A549 (cell line): ENCODE measurements around the gene FZD10. TPM values are rescaled to one million over a fixed set of nuclear protein-coding genes. Genes with fewer than 3 reads are reported as not detected.

Source experiments
- ATAC-seq, 2 experiments: fragments of 200-7000 bp in 1 of 2; fragments of >200 bp in 1 of 2; cut with Nextera tagmentation in 1 of 2; cut with Tn5 transposase in 1 of 2; 3 replicates each; pipeline versions ENCODE4 v1.8.0 to v1.9.1; 2018 to 2020; ENCODE audit warnings: mild to moderate bottlenecking in 1 of 2, moderate library complexity in 1 of 2
- CTCF ChIA-PET: fragments of 300-600 bp; sonication (Branson Sonifier 250); formaldehyde crosslinking; extraction: SDS; loops from one replicate; lab custom pipeline; 2021; ENCODE audit warnings: antibody characterized with exemption, inconsistent platforms; lab: Yijun Ruan, JAX
- POLR2A ChIA-PET: fragments of 350-600 bp; formaldehyde crosslinking; extraction: SDS; loops from one replicate; lab custom pipeline; 2021; ENCODE audit warnings: antibody characterized with exemption, inconsistent platforms; lab: Yijun Ruan, JAX
- DNase-seq, 2 experiments: peaks; one replicate each; pipeline versions ENCODE4 v3.0.0 to v3.0.0-alpha.2; 2011 to 2016; ENCODE audit warnings: low read depth in 1 of 2, low spot score in 1 of 2
- FAIRE-seq: peaks from 2 replicates; lab custom pipeline; 2011; peaks lifted over from hg19 to GRCh38; lab: Jason Lieb, UNC
- H3K27ac ChIP-seq, 2 experiments: fragments of >200 bp; sonication (Bioruptor Twin); formaldehyde crosslinking; 3 replicates each; pipeline ENCODE4 v1.5.1; 2016 to 2017
- H3K4me1 ChIP-seq: fragments of >200 bp; sonication (Bioruptor Twin); formaldehyde crosslinking; 3 replicates; pipeline ENCODE4 v1.6.1; 2016
- H3K4me2 ChIP-seq: fragments of >200 bp; sonication (Bioruptor Twin); formaldehyde crosslinking; 3 replicates; pipeline ENCODE4 v1.6.1; 2016
- H3K4me3 ChIP-seq: fragments of >200 bp; sonication (Bioruptor Twin); formaldehyde crosslinking; 3 replicates; pipeline ENCODE4 v1.5.1; 2016
- H3K9me3 ChIP-seq: fragments of >200 bp; sonication (Bioruptor Twin); formaldehyde crosslinking; 3 replicates; pipeline ENCODE4 v1.6.1; 2016
- ATOH8 ChIP-seq: fragments of 250-450 bp; sonication (Bioruptor Pico); IDR thresholded peaks from 2 replicates; pipeline ENCODE4 v1.5.0; 2020; ENCODE audit warnings: low read depth, mild to moderate bottlenecking, moderate library complexity
- BHLHE40 ChIP-seq: IDR thresholded peaks from 2 replicates; pipeline ENCODE4 v1.6.1; 2012; ENCODE audit warnings: low read depth, low read length, inconsistent platforms
- CBX2 ChIP-seq: fragments of 200-600 bp; sonication (generic); IDR thresholded peaks from 2 replicates; pipeline ENCODE4 v1.6.1; 2016; ENCODE audit warnings: low read depth, mild to moderate bottlenecking, borderline replicate concordance
- CEBPB ChIP-seq, 2 experiments: fragments of >200 bp in 1 of 2; sonication (Bioruptor Twin) in 1 of 2; formaldehyde crosslinking in 1 of 2; IDR thresholded peaks; 2 replicates each; pipeline ENCODE4 v1.6.1; 2012 to 2016
- CTCF ChIP-seq: fragments of >200 bp; sonication (Bioruptor Twin); formaldehyde crosslinking; IDR thresholded peaks from 3 replicates; pipeline ENCODE4 v1.5.1; 2016
- E2F6 ChIP-seq: IDR thresholded peaks from 2 replicates; pipeline ENCODE4 v1.6.1; 2012; ENCODE audit warnings: low read depth, borderline replicate concordance
- ELK1 ChIP-seq: fragments of 150-350 bp; IDR thresholded peaks from 2 replicates; pipeline ENCODE4 v1.6.1; 2014; ENCODE audit warnings: low read depth, mild to moderate bottlenecking, low read length
- ESRRA ChIP-seq: fragments of 150-350 bp; IDR thresholded peaks from 2 replicates; pipeline ENCODE4 v1.6.1; 2014; ENCODE audit warnings: mild to moderate bottlenecking, low read length, borderline replicate concordance
- GATA3 ChIP-seq: IDR thresholded peaks from 2 replicates; pipeline ENCODE4 v1.6.1; 2012; ENCODE audit warnings: borderline replicate concordance
- HEYL ChIP-seq: fragments of 250-450 bp; sonication (Bioruptor Pico); IDR thresholded peaks from 2 replicates; pipeline ENCODE4 v1.8.0; 2021; ENCODE audit warnings: mild to moderate bottlenecking, moderate library complexity
- HOXA7 ChIP-seq: fragments of 250-450 bp; sonication (Bioruptor Pico); IDR thresholded peaks from 2 replicates; pipeline ENCODE4 v1.5.0; 2020; ENCODE audit warnings: mild to moderate bottlenecking, moderate library complexity
- MYC ChIP-seq: IDR thresholded peaks from 2 replicates; pipeline ENCODE4 v1.6.1; 2012; ENCODE audit warnings: mild to moderate bottlenecking, inconsistent platforms, low read length, improper control_type of control experiment, borderline replicate concordance
- NFE2L2 ChIP-seq: fragments of 150-350 bp; conservative IDR thresholded peaks from 2 replicates; pipeline ENCODE4 v1.6.1; 2014; ENCODE audit warnings: low read length
- NPAS2 ChIP-seq: fragments of 250-450 bp; sonication (Bioruptor Pico); IDR thresholded peaks from 2 replicates; pipeline ENCODE4 v1.8.0; 2022; ENCODE audit warnings: mild to moderate bottlenecking, moderate library complexity, borderline replicate concordance
- PHF8 ChIP-seq: fragments of 200-600 bp; sonication (generic); IDR thresholded peaks from 2 replicates; pipeline ENCODE4 v1.6.1; 2016; ENCODE audit warnings: low read depth, mild to moderate bottlenecking, antibody characterized with exemption, moderate library complexity, borderline replicate concordance
- POLR2A ChIP-seq: IDR thresholded peaks from 2 replicates; pipeline ENCODE4 v1.6.1; 2012; ENCODE audit warnings: mild to moderate bottlenecking, low read length
- POLR2AphosphoS2 ChIP-seq: conservative IDR thresholded peaks from 2 replicates; pipeline ENCODE4 v1.6.1; 2012; ENCODE audit warnings: low read length, improper control_type of control experiment, inconsistent platforms
- RFX5 ChIP-seq: fragments of 450-650 bp; IDR thresholded peaks from 2 replicates; pipeline ENCODE4 v1.7.1; 2014; ENCODE audit warnings: antibody characterized with exemption, mild to moderate bottlenecking, moderate library complexity
- SREBF2 ChIP-seq: fragments of 450-650 bp; IDR thresholded peaks from 2 replicates; pipeline ENCODE4 v1.6.1; 2014; ENCODE audit warnings: mild to moderate bottlenecking, moderate library complexity
- ZSCAN20 ChIP-seq: fragments of 250-450 bp; sonication (Bioruptor Pico); IDR thresholded peaks from 2 replicates; pipeline ENCODE4 v1.8.0; 2022; ENCODE audit warnings: mild to moderate bottlenecking, moderate library complexity
- WGBS: methylation state at CpG from one replicate; pipeline ENCODE4 v1.1.6; 2017; ENCODE audit errors: missing lambda C conversion rate; 5-methylcytosine and 5-hydroxymethylcytosine counted together
- polyA minus RNA-seq: library from RNA; depleted of rRNA, polyadenylated mRNA; stranded (reverse); fragments of >200 nt; gene quantifications from 2 replicates; pipeline ENCODE4 v1.2.3, GENCODE V29; 2011; rRNA and poly(A)+ RNA removed
- polyA plus RNA-seq, 4 experiments: library from polyadenylated mRNA; depleted of rRNA in 3 of 4; stranded (reverse); fragments of >200 nt; fragmentation: RNase III in 1 of 4; extraction: RNeasy Plus Mini Kit Qiagen cat#74134 plus additional on column Dnase treatment in 1 of 4; gene quantifications; 2 replicates in 3 of 4; 3 replicates in 1 of 4; pipeline ENCODE4 v1.2.3, GENCODE V29; 2011 to 2017
- TF ChIP-seq, protein P1 (sequence below): fragments of 250-450 bp; sonication (Bioruptor Pico); IDR thresholded peaks from 2 replicates; pipeline ENCODE4 v1.5.0; 2021; ENCODE audit warnings: mild to moderate bottlenecking, moderate library complexity, borderline replicate concordance
- TF ChIP-seq, protein P2 (sequence below): IDR thresholded peaks from 2 replicates; pipeline ENCODE4 v1.6.1; 2012

The FZD10 gene, protein sequence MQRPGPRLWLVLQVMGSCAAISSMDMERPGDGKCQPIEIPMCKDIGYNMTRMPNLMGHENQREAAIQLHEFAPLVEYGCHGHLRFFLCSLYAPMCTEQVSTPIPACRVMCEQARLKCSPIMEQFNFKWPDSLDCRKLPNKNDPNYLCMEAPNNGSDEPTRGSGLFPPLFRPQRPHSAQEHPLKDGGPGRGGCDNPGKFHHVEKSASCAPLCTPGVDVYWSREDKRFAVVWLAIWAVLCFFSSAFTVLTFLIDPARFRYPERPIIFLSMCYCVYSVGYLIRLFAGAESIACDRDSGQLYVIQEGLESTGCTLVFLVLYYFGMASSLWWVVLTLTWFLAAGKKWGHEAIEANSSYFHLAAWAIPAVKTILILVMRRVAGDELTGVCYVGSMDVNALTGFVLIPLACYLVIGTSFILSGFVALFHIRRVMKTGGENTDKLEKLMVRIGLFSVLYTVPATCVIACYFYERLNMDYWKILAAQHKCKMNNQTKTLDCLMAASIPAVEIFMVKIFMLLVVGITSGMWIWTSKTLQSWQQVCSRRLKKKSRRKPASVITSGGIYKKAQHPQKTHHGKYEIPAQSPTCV
- polyA plus RNA-seq (2011; rRNA removed) (not detected in 2 replicates), polyA plus RNA-seq (2017; fragmentation: RNase III; extraction: RNeasy Plus Mini Kit Qiagen cat#74134 plus additional on column Dnase treatment) (not detected in 3 replicates), polyA minus RNA-seq (not detected in 2 replicates)
- polyA plus RNA-seq (2012; cell fraction: cytosol; rRNA removed) = not detected in 2 replicates
- 0.01 TPM in 1 of 2 replicates, not detected in the other for polyA plus RNA-seq (2012; cell fraction: nucleus; rRNA removed)

DNA sequence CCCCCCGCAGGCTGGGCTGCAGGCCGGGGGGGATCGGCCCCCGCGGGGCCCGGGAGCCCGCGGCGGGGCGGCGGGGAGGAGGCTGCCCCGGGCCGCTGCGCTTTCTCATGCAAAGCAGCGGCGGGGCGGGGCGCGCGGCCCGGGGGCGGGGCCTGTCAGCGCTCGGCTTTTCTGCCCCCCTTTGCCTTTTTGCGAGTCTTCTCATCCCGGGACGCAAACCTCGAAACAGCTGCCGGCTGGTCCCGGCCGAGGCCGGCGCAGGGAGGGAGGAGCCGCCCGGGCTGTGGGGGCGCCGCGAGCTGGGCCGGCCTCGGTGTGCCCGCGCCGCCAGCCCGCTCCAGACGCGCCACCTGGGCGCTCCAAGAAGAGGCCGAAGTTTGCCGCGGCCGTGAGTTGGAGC lies at the start of gene FZD10:
TSS of gene FZD10 (plus strand) at position 198 of the 400 bp plus-strand sequence. CDS start 479 bp downstream, outside the sequence.
- Histone ChIP-seq H3K4me1 (no peaks in the 10 kb centered on the region), H3K4me2 (no peak within 1 kb of the TSS), H3K4me3 (no peak within 1 kb of the TSS), H3K27ac (no peak within 1 kb of the TSS), H3K9me3 (no peaks in the 10 kb centered on the region)
- no peak for TF ChIP-seq RFX5
- WGBS = 87% methylated on average over 35 of the region's 51 CpGs
- FAIRE-seq = no peak
- ChIA-PET POLR2A (no interaction called here), CTCF (no interaction called here)
- no peak for DNase-seq
- ATAC-seq = no peak

DNA sequence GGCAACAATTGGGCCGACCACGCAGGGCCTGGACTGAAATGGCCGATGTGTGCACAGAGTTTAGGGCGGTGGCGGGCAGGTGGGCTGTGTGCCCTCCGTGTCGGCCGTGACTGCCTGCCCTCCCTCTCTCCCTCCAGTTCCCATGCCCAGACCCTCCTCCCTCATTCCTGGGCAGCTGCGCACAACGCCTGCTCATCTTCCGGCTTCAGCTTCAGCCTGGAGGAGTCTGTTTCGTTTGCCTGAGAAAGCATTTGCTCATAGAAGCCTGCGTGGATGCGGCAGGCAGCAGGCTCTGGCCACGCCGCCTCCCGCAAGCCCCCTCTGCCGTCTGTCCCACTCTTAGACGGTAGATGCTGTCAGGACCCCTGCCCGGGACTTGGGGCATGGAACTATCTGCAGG lies 47.3 kb upstream of the FZD10 start:
- no peak overlapping the region for H3K27ac ChIP-seq
- no peaks in the 10 kb centered on the region for H3K4me1 ChIP-seq
- H3K9me3 ChIP-seq = no peaks in the 10 kb centered on the region
- no peak overlapping the region for H3K4me3 ChIP-seq
- no peak overlapping the region for H3K4me2 ChIP-seq
- WGBS = 56% methylated on average over 19 of the region's 20 CpGs
- ATAC-seq (no peak), FAIRE-seq (no peak), DNase-seq (no peak)
- CTCF ChIA-PET = no interaction called here
- TF ChIP-seq, protein P1, sequence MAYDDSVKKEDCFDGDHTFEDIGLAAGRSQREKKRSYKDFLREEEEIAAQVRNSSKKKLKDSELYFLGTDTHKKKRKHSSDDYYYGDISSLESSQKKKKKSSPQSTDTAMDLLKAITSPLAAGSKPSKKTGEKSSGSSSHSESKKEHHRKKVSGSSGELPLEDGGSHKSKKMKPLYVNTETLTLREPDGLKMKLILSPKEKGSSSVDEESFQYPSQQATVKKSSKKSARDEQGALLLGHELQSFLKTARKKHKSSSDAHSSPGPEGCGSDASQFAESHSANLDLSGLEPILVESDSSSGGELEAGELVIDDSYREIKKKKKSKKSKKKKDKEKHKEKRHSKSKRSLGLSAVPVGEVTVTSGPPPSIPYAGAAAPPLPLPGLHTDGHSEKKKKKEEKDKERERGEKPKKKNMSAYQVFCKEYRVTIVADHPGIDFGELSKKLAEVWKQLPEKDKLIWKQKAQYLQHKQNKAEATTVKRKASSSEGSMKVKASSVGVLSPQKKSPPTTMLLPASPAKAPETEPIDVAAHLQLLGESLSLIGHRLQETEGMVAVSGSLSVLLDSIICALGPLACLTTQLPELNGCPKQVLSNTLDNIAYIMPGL (CRISPR knock-in tag) = no peak
- TF ChIP-seq GATA3 (no peak), ELK1 (no peak), MYC (no peak), POLR2A (no peak), CTCF (no peak), NPAS2 (no peak), ATOH8 (CRISPR knock-in tag) (no peak), NFE2L2 (no peak), CBX2 (no peak), PHF8 (no peak), ESRRA (no peak)
- TF ChIP-seq, all 56 proteins: peak for 0
- POLR2A ChIA-PET = no interaction called here

DNA sequence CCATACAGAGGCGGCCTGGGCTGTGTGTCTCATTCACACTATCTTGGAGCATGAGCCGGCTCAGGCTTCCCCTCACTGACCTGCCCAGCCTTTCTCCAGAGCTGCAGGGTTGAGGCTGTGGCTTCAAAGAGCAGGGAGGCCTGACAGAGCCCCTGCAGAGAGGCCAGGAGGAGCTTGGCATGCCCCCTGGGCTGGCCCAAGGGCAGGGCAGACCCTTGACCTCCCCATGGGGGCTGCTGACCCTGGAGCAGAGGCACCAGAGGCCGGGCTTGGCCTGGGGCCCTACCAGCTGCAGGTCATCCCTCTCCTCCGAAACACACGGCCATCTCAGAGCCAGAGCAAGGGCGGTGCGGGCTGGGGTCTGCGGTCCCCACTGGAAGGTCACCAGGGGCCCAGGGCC lies 46.6 kb upstream of the FZD10 start:
- H3K4me1 ChIP-seq = no peaks in the 10 kb centered on the region
- H3K27ac ChIP-seq = no peak overlapping the region
- ATAC-seq (no peak; a peak in 1 of 6 replicates), FAIRE-seq (no peak), DNase-seq (no peak)
- POLR2A ChIA-PET = no interaction called here
- no peak overlapping the region for H3K4me2 ChIP-seq
- no peak overlapping the region for H3K4me3 ChIP-seq
- no CpG with 5 or more reads among the region's 8 CpGs for WGBS
- H3K9me3 ChIP-seq = no peaks in the 10 kb centered on the region
- CTCF ChIA-PET = no interaction called here
- TF ChIP-seq, protein P1 (CRISPR knock-in tag) = no peak
- no peak for TF ChIP-seq SREBF2
- no peak for TF ChIP-seq BHLHE40
- TF ChIP-seq, protein P2, sequence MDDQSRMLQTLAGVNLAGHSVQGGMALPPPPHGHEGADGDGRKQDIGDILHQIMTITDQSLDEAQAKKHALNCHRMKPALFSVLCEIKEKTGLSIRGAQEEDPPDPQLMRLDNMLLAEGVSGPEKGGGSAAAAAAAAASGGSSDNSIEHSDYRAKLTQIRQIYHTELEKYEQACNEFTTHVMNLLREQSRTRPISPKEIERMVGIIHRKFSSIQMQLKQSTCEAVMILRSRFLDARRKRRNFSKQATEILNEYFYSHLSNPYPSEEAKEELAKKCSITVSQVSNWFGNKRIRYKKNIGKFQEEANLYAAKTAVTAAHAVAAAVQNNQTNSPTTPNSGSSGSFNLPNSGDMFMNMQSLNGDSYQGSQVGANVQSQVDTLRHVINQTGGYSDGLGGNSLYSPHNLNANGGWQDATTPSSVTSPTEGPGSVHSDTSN = no peak
- TF ChIP-seq ZSCAN20 (CRISPR knock-in tag) = no peak
- TF ChIP-seq E2F6 = no peak
- TF ChIP-seq HOXA7 (CRISPR knock-in tag) = no peak
- no peak for TF ChIP-seq CEBPB (IDR thresholded peaks at IDR 0.05)
- TF ChIP-seq HEYL (CRISPR knock-in tag) = no peak
- TF ChIP-seq POLR2AphosphoS2 = no peak
